Stimulated activated CD4-positive, alpha-beta T cell treated with anti-CD3 and anti-CD28 coated beads, TNF-alpha, amount 100 ng/mL, for 4 hours (primary cell): ENCODE data around the gene C10orf62.
"Not testable (repeated sequence)": the region's sequence is repeated elsewhere in the genome, so short reads cannot be mapped to it uniquely, and the experiment has no call there.

Experiments
- DNase-seq, 3 experiments: peaks; one replicate each; pipeline ENCODE4 v3.0.0-alpha.2; 2020; ENCODE audit warnings: low read depth in 3 of 3

Gene C10orf62

DNA sequence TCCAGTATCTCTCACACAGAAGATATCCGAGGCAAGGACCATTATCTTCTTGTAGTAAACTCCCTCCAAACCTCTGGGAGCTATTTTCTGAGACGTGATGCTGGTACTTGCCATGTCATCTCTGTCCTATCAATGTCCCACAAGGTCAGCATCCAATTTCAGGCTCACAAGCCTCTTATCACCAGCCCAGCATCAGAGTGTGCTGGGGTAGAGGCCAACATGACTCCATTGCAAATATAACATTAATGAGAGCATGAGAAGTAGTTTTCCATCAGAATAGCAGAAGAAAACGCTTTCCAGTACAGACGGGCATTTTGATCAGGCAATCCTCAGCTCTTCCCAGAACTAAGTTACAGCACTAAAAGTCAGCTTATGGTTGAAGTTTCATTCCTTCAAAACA, 38.2 kb downstream of the C10orf62 start:
- DNase-seq: no peak

DNA sequence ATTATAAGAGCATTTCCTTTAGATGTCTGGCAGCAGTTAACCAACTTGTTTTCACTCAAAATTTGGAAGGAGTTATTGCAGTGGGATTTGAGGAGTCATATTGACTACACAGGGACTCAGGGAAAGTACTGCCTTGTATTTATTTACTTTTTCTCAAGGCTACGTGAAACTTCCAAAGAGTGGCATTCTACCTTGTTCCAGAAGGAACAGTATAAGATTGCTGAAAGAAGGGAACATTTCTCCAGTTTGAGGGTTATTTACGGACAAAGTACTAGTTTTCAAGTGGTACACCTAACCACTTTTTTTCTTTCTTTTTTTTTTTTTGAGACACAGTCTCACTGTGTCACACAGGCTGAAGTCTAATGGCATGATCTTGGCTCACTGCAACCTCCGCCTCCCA, 38.7 kb downstream of the C10orf62 start:
- no peak for DNase-seq

DNA sequence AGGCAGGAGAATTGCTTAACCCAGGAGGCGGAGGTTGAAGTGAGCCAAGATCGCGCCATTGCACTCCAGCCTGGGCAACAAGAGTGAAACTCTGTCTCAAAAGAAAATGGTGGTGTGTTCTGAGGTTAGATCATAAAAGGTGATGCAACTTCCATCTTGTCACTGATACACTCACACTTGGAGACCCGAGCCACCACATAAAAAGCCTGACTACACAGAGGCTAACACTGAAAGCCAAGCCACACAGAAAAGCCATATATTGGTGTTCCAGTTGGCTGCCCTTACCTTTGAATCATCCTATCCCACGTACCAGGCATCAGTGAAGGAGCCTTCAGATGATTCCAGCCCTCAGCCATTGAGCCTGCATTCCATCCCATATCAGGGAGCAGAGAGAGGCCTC, 39.8 kb downstream of the C10orf62 start:
- no peak for DNase-seq

DNA sequence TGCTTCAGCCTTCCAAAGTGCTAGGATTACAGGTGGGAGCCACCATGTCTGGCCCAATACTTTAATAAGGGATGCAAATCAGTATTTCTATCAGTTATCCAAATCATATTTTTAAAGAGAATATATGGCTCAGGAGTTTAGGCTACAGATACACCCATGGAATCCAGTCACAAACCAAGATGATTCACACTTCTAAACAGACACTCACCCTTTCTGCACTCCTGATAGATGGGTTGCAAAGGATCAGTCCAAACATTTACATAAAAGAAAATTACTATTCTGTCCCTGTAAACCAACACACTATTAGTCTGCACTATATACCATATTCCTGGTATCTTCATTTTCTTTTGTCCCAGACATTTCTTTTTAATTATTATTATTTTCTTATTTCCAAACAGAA, 41.6 kb downstream of the C10orf62 start:
- DNase-seq: no peak

DNA sequence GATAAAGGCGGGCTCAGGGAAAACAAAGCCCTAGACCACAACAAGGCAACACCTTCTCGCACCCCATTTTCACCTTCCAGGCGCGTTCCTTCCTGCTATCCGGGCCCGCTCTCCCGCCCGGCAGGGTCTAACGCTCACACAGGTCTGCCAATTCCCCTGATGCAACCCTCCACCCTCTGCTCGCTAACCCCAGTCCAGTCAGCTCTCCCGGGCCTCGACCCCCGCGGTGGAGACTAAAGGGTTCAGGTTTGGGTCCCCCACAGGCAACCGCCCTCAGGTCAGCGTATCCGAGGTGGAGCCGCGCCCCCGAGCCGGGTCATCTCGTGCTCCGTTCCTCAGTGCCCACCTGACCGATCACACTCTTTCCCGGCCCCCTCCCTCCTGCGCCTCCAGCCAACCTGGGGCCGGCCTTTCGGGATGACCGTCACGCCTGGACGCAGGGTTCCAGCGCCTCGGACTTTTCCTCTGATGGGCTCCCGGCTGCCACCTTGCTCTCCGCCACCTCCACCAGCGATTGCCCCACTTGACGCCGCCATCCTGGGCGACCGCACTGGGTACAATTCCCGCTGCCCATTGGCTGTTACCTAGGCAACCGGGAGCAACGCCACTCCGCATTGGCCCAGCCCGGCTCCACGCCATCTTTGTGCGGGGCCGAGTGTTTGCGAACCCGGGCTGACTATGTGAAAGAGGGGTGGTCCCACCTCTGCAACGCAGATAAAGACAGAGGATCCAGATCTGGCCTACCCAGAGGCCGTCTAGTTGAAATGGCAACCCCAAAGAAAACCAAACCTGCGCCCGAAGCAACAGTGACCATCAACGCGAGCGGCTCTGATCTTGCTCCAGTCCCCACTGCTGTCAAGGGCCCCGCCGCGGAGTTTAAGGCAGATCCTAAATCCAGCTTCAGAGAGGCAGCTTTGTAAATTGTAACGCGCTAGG, 43.7 kb downstream of the C10orf62 start, which contains the start of gene MORN4:
Gene MORN4, minus strand, starts transcription at position 552 of the 936 bp plus-strand sequence. CDS start 13,847 bp downstream, outside the sequence.
- DNase-seq: peak; percentile 69 to 85 (median 78)

DNA sequence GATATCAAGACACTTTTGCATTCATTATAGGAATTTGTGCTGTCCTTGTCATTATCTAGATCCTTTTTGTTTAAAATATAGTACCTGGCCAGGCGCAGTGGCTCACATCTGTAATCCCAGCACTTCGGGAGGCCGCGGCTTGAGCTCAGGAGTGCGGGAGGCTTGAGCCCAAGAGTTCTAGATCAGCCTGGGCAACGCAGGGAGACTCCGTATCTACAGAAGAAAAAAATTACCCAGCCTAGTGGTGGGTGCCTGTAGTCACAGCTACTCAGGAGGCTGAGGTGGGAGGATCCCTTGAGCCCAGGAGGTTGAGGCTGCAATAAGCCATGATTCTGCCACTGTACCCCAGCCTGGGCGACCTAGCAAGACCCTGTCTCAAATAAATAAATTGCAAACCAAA, 44.4 kb downstream of the C10orf62 start:
- DNase-seq: no peak

DNA sequence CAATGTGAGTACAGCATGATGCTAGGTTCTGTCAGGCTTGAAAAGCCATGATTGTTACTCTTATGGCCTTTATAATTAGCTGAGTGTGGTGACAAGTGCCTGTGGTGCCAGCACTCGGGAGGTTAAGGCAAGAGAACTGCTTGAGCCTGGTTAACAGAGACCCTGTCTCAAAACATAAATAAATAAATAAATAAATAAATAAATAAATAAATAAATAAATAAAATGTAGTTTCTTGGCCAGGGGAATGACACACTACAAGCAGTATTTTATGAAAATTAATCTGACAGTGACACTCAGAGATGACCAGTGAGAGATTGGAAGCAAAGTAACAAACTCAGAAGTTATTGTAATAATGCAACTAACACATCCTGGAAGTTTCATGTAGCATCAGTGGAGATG, 46.1 kb downstream of the C10orf62 start:
- no peak for DNase-seq

DNA sequence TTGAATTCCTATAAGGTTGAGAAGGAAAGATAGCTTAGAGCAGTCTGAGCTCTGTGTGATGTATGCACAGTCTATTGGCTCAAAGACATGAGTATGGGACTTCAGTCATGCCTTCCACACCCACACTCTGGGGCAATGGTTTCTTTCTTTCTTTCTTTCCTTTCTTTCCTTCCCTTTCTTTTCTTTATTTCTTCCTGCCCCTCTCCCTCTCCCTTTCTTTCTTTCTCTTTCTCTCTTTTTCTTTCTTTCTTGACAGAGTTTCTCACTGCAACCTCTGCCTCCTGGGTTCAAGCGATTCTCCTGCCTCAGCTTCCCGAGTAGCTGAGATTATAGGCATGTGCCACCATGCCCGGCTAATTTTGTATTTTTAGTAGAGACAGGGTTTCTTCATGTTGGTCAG, 49.6 kb downstream of the C10orf62 start:
- not testable (repeated sequence) for DNase-seq

DNA sequence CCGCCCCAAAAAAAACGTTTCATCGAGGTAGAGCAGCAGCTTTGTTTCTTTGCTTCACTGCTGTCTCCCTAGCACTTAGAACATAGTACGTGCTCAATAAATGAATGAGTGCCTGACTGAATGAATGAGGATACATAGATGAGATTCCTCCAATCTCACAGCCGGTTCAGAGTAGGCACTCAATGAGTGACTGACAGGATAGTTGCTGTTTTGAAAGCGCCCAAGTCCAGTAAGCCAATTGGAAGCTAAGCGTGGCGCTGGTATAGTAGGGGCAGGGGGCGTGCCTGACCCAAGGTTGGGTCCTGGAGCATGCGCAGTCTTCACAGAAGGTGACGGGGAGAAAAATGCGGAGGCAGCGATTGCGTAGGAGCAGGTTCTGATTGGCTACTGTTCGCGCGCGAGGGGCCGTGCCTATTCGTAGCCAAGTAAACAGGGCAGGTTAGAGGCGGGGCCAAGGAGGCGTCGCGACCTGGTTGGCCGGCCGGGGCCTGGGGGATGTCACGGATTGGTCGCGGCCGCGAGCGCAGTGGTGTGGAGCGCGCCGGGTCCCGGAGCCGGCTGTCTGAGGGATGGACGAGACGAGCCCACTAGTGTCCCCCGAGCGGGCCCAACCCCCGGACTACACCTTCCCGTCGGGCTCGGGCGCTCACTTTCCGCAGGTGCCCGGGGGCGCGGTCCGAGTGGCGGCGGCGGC, 50.8 kb downstream of the C10orf62 start, which contains the start of gene PI4K2A:
Gene PI4K2A, plus strand, starts transcription at position 498 of the 694 bp plus-strand sequence. Its CDS starts 72 bp downstream, at position 570.
- DNase-seq: peak; percentile 92 to 99 (median 98)
